Esophagus muscularis mucosa (tissue), 4 donors: Measurements from ENCODE around the gene SETX.

Source experiments
- CTCF ChIP-seq, 3 experiments: fragments of 200-600 bp in 2 of 3; fragments of 450-650 bp in 1 of 3; sonication (generic) in 2 of 3; IDR thresholded peaks; one replicate each; pipeline ENCODE4 v1.5.1; 2017 to 2019; ENCODE audit warnings: antibody characterized with exemption in 3 of 3, mild to moderate bottlenecking in 2 of 3, moderate library complexity in 1 of 3
- EP300 ChIP-seq: sonication (generic); formaldehyde crosslinking; IDR thresholded peaks from one replicate; pipeline ENCODE4 v1.6.1; 2017; ENCODE audit warnings: antibody characterized with exemption
- POLR2A ChIP-seq: fragments of 450-650 bp; IDR thresholded peaks from one replicate; pipeline ENCODE4 v1.6.1; 2017; ENCODE audit warnings: antibody characterized with exemption, moderate library complexity, mild to moderate bottlenecking, low read depth
- POLR2AphosphoS5 ChIP-seq, 2 donors: sonication (generic); formaldehyde crosslinking; IDR thresholded peaks; one replicate each; pipeline ENCODE4 v1.6.1; 2017; ENCODE audit warnings: antibody characterized with exemption in 2 of 2

GRCh38 chr9:132372177-132373095 is 17.6 kb upstream of the SETX start:
- TF ChIP-seq CTCF (IDR thresholded peaks at IDR 0.05) (no peak), POLR2AphosphoS5 (IDR thresholded peaks at IDR 0.05) (peak; percentile 48 to 63), POLR2A (no peak), EP300 (no peak)
